Measurements from ENCODE around the gene ARHGDIB.

DNA sequence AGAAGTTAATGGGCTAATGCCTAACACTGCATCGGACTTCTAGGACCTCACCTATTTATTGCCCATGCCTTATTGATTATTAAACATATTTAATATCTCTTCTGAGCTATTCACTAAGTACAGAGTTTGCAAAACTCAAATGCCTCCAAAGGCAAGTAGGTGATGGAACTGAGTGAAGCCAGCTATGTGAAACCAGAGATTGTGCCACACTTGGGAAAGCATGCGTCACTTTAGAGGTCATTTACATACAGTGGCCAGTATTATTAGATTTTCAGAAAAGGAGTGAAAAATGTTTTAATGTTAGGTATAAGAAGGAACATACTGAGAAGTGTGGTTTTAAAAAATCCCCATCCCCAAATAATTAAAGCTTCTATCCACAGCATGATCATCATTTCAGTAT is 39.2 kb upstream of the ARHGDIB start:
- TF ChIP-seq, protein P1, sequence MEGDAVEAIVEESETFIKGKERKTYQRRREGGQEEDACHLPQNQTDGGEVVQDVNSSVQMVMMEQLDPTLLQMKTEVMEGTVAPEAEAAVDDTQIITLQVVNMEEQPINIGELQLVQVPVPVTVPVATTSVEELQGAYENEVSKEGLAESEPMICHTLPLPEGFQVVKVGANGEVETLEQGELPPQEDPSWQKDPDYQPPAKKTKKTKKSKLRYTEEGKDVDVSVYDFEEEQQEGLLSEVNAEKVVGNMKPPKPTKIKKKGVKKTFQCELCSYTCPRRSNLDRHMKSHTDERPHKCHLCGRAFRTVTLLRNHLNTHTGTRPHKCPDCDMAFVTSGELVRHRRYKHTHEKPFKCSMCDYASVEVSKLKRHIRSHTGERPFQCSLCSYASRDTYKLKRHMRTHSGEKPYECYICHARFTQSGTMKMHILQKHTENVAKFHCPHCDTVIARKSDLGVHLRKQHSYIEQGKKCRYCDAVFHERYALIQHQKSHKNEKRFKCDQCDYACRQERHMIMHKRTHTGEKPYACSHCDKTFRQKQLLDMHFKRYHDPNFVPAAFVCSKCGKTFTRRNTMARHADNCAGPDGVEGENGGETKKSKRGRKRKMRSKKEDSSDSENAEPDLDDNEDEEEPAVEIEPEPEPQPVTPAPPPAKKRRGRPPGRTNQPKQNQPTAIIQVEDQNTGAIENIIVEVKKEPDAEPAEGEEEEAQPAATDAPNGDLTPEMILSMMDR (conservative IDR thresholded peaks at IDR 0.05; ENCODE audit: low read depth in 2 of 2): no peak
- TF ChIP-seq POLR2AphosphoS5 (IDR thresholded peaks at IDR 0.05; ENCODE audit: low read depth): no peak
- no peak for TF ChIP-seq REST (IDR thresholded peaks at IDR 0.05; ENCODE audit: unreplicated experiment)
- no peak for TF ChIP-seq EZH2 (IDR thresholded peaks at IDR 0.05; ENCODE audit: low read depth, unreplicated experiment)
- TF ChIP-seq EZH2phosphoT487 (IDR thresholded peaks at IDR 0.05; ENCODE audit: unreplicated experiment): no peak
- no peak for TF ChIP-seq ZNF114 (CRISPR knock-in tag; IDR thresholded peaks at IDR 0.05)
- no peak for TF ChIP-seq CREB1 (CRISPR knock-in tag; IDR thresholded peaks at IDR 0.05; ENCODE audit: low read depth)
- TF ChIP-seq, protein P2, sequence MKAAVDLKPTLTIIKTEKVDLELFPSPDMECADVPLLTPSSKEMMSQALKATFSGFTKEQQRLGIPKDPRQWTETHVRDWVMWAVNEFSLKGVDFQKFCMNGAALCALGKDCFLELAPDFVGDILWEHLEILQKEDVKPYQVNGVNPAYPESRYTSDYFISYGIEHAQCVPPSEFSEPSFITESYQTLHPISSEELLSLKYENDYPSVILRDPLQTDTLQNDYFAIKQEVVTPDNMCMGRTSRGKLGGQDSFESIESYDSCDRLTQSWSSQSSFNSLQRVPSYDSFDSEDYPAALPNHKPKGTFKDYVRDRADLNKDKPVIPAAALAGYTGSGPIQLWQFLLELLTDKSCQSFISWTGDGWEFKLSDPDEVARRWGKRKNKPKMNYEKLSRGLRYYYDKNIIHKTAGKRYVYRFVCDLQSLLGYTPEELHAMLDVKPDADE (IDR thresholded peaks at IDR 0.05): no peak
- TF ChIP-seq JUNB (IDR thresholded peaks at IDR 0.05; ENCODE audit: unreplicated experiment): no peak
- TF ChIP-seq STAT1 (IDR thresholded peaks at IDR 0.05; ENCODE audit: unreplicated experiment): no peak
- no peak for TF ChIP-seq NANOG (IDR thresholded peaks at IDR 0.05; ENCODE audit: borderline replicate concordance)
- TF ChIP-seq ZNF331 (CRISPR knock-in tag; IDR thresholded peaks at IDR 0.05; ENCODE audit: low read depth): no peak
